ENCODE results near the gene RASGRP3. TPM values are rescaled to one million over a fixed set of nuclear protein-coding genes. Genes with fewer than 3 reads are reported as not detected.
"Not testable (repeated sequence)": the region's sequence is repeated elsewhere in the genome, so short reads cannot be mapped to it uniquely, and the experiment has no call there.

The RASGRP3 gene
- total RNA-seq, 1 experiment from 2014 or later, result 41.5 TPM

DNA sequence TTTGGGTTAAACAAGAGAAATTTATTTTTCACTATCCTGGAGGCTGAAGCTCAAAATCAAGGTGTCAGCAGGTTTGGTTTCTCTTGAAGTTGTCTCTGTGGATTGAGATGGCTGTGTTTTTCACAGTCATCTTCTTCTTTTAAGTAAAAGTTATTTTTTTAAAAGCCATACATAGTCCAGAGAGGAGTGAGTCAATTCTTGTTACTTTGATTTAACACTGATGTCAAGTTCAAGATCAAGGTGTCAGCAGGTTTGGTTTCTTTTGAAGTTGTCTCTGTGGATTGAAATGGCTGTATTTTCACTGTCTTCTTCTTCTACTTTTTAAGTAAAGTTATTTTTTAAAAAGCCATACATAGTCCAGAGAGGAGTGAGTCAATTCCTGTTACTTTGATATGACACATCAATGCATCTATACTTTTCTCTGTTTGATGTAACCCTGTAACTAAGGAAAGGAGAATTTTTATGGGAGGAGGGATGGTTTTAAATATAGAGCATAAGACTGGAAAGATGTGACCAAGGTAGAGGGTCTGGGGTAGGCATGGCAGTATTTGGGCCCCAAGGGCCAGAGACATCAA is 22.5 kb upstream of the RASGRP3 start:
- DNase-seq (ENCODE audit: low spot score), result no peak

DNA sequence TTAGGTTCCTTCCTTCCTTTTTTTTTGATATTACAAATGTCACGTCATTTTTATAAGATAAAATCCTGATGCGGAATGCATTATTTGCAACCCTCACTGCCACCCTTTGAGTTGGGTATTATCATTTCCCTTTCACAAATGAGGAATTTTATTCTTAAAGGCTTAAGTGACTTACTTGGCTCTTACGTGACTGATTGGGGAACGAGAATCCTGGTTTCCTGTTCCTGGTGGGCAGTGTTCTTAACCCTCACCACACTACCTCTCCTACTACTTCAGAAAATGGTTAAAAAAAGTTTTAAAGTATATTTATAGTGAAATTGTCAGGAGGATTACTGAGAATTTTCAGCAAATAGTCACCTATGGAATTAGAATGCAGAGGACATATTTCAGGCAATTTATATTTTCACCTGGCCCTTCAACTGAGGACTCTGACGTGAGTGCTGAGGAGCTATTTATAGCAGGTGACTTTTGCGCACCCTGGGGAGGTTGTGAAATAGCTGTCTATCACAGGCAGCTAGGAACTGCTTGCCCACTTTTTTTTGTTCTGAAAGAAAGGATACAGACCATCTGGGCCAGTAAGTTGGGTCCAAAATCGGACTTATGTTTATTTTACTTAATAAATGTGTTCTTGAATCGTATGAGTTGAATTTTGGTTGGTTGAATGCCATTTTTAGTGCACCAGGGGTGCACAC is 18.7 kb upstream of the RASGRP3 start:
- peak; percentile 36 for DNase-seq (ENCODE audit: low spot score)

DNA sequence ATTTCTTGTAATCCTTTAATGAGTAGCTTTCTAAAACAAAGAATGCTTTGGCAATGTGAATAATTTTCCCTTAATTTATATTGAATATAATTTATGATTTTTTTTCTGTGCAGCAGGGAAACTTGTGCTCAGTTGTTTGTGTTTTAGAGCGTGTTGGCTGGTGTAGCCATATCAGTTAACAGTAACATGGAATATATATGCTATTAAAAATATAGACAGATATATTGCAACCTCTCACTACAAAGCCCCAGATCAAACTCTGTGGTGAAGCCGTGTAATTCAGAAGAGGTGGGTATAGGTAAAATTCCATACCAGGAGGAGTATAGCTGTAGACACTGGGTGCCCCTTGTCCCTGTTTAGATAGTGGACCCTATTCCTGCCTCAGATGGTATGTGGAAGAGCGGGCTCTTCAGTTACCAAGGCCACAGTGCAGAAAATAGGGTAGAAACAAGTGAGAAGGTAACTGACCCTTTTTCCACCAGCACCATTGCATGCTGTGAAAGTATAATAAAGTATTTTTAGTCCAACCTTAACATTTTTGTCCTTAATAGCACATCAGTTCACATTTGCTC is 18.1 kb upstream of the RASGRP3 start:
- no peak for DNase-seq (ENCODE audit: low spot score)

DNA sequence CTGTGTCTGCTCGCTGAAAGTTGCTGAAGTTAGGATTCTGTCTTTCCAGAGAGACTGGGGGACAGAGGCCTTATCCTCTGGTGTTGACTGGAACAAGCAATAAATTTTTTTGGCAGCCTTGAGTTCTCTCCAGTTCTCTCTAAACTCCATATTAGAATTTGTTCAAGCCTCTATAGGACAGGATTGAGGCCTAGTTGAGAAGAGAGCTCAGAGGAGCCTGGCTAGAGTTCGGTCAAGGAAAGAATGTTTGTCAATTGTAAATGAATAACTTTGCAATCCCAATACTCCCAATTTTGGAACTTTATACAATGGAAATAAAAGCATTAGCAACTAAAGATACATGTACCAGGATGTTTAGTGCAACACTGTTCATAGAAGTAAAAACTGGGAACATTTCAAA is 16.7 kb upstream of the RASGRP3 start:
- DNase-seq (ENCODE audit: low spot score), result no peak

DNA sequence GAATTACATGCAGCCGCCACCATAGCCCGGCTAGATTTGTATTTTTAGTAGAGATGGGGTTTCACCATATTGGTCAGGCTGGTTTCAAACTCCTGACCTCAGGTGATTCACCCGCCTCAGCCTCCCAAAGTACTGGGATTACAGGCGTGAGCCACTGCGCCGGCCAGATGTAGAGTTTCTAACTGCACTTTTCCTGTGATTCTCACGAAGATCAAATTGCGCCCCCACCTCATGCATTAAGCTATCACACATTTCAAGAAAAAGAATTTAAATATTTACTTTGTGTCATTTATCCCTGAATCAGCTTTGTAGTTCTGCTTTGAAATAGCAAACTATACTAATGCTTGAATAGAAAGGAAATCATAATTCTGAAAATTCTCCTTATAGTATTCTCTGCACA is 13.9 kb upstream of the RASGRP3 start:
- DNase-seq (ENCODE audit: low spot score), result not testable (repeated sequence)

DNA sequence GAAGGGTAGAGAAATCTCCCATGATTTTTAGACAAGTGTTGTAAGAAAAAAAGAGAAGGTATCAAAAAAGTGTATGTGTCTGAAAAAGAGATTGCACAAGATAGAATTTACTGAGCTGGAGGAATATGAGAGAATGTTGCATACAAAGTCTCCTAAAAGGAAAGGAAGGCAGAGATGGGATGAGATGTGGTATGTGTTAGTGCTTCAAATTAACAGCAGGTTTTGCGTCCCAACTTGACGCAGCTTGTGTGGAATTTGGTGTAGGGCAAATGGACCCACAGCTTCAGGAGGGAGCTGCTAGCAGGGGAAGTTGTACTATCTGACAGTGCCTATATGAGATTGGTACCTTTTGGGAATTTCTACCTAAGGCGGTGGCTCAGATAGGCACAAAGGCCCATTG is 9.0 kb upstream of the RASGRP3 start:
- no peak for DNase-seq (ENCODE audit: low spot score)

- no peak for DNase-seq (ENCODE audit: low spot score)
Measured at GRCh38 chr2:33469238-33469637, 7.2 kb upstream of the RASGRP3 start.

- DNase-seq (ENCODE audit: low spot score), result peak; percentile 89
Measured at GRCh38 chr2:33475224-33476130, 972 bp upstream of the RASGRP3 start.

DNA sequence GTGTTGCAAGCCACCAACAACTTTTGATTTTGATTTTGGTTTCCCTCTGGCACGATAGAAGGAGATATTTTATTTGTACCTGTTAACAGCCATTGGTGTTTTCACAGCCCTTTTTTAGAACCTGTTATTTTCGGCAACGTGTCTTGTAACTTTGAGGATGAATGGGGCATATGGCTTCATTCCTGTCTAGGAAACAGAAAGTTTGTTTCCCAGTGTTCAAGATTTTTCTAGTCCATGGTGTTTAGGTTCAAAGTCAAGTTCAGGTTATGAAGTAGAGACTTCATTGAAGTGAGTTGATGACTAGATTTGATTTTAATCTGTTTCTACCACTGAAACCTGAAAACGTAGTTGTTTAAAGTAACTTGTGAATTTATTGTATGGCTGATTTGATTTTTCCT is 343 bp downstream of the RASGRP3 start:
- DNase-seq (ENCODE audit: low spot score), result no peak

- DNase-seq (ENCODE audit: low spot score), result no peak
Measured at GRCh38 chr2:33477473-33478468, 1.3 kb downstream of the RASGRP3 start.

GRCh38 chr2:33478968-33479731 is 2.7 kb downstream of the RASGRP3 start:
- no peak for DNase-seq (ENCODE audit: low spot score)

- DNase-seq (ENCODE audit: low spot score), result no peak
Measured at GRCh38 chr2:33482518-33482917, 6.1 kb downstream of the RASGRP3 start.

DNA sequence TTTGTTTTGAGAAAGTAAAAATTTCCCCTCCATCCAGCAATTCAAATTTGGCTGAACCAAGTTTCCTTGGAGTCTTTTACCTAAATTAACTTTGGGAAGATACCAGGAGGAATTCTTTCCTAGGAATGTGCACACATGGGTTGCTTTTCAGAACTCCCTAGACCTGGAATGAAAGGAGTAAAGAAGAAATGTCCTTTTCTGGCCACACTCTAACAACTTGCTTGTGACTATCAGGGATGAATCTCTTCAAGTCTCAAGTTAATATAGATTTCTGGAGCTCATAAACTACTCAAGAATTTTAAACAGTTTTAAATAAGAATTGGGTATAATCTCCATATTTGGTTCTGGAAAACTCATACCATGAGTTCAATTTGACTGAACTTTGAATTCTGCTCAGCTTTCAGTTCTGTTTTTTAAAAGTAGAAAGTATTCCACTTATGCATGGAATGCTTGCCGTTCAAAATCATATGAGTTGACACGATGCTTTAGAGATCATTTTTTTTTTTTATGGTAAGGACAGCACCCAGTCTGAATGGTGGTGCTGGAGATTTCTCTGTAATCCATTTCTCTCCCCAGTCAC is 7.7 kb downstream of the RASGRP3 start:
- peak; percentile 19 for DNase-seq (ENCODE audit: low spot score)

GRCh38 chr2:33485051-33485450 is 8.6 kb downstream of the RASGRP3 start:
- no peak for DNase-seq (ENCODE audit: low spot score)

GRCh38 chr2:33486544-33486943 is 10.1 kb downstream of the RASGRP3 start:
- no peak for DNase-seq (ENCODE audit: low spot score)

DNA sequence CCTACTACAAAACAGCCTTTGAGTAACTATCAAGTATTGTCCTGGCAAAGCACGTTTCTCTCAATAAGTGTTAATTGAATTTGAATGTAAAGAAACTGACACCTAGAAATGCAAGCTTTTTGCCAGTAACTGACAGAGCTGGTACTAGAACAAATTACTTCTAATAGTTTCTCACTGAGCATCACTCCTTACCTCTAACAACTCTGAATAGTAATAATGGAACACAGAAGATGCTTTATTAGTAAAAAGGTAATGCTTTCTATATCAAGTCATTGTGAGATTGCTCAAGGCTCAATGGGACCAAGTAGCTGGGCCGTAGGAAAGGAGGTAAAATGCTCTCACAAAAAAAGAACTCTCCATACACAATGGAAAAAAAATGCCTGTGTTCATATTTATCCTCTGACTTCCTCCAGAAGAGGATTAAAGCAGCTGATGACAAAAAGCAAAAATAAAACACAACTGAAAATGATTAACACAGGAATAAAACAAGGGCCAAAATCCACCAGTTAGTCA is 11.8 kb downstream of the RASGRP3 start:
- DNase-seq (ENCODE audit: low spot score), result no peak

DNA sequence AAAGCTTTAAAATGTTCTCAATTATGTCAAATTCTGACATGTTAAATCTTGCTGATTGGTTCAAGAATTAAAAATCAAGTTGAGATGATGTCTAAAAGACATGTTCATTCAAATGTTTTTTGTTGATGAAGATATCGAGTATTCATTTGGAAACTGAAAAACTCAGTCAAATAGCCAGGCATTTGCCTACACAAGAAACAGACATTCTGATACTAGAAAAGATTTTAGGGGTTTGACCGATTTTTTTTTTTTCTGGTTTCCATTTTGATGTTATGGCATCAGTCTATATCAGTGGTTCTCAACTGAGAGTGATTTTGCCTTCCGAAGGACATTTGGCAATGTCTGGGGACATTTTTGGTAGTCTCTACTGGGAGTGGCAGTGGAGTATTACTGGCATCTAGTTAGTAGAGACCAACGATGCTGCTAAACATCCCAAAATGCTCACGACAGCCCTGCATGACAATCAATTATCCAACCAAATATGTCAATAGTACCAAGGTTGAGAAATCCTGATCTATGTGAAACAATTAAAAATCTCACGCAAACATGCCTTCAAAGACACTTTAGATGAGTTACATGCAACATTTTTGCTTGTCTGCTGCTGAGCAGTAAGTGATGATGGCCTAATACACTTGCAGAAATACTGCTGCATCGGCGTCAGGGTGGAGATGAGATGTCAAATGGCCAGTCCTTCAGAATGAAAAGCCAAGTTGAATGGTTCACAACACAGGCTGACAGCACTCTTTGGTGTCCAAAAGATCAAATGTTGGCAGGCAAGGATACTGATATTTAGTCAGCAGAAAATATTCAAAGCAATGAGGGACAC is 12.5 kb downstream of the RASGRP3 start:
- no peak for DNase-seq (ENCODE audit: low spot score)

- DNase-seq (ENCODE audit: low spot score), result no peak
Measured at GRCh38 chr2:33489835-33490431, 13.5 kb downstream of the RASGRP3 start.

Measured in A172 (cell line).